GM19324 (cell line): ENCODE results near the gene RPTOR.

Experiments
- ATAC-seq: cut with Tn5 transposase; IDR thresholded peaks from one replicate; pipeline ENCODE4 v1.9.1; 2021; ENCODE audit warnings: mild to moderate bottlenecking, moderate library complexity; ENCODE audit not compliant: unreplicated experiment, low FRiP score

The RPTOR gene

DNA sequence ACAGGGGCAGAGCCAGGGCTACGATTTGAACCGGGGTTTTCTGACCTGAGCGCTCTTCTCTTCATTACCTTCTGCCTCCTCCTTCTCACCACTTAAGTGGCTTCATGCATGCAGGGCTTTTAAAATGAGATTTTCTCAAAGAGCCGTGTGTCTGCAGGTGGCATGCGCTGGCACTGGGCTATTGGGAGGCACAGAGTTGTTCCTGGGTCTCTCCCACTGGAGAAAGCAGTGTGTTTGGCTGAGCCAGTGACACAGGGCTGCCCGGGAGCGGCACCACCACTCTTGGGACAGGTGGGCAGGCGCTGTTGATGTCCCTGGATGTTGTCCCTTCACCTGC, 228.2 kb downstream of the RPTOR start:
- no peak for ATAC-seq

DNA sequence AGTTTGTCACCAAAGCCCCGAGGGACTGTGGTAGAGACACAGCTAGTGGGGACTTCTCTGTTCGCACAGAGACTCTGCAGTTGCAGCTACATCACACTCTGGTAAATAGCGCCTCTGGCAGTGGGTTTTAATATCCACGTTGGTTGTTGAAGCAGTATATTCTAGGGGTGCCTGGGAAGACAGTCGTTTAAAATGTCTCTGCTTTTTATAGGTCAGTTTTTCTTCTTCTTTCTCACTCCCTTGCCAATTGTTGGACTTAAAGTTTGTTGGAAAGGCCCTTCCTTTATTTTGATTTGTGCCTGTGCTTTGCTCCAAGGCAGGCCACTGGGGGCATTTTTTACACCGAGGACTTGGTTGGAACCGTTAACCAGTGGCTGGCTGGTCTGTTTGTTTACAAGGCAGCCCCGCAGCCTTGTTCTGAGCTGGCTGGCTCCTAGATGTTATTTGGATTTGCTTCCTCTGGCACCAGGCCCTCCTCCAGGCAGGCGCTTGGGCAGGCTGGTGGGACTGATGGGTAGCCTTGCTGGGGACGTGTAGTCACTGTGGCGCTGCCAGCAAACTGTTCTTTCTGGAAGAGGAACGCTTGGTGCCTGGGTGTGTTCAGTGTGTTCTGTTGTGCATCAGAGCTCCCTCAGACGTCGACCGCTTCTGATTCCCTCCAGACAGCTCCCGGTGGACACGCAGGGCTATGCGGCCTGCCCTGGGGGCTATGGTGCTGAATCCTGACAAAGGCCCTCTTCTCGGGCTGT, 228.8 kb downstream of the RPTOR start:
- ATAC-seq, result no peak

DNA sequence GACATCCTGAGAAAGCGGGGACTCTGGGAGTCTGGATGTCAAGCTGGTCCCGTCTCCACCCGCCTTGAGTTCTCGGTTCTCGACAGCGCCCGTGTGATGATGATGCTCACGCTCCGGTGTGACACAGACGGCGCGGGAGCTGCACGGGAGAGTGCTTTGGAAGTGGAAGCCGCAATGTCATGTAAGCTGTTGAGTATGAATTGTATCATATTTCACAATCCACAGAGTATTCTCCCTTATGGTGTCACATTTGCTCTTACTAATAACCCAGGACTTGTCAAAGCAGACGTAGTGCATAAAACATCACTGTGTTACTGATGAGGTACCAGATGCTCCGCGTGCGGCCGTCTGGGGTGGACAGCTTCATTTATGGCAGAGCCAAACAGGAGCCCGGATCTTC, 229.5 kb downstream of the RPTOR start:
- no peak for ATAC-seq

DNA sequence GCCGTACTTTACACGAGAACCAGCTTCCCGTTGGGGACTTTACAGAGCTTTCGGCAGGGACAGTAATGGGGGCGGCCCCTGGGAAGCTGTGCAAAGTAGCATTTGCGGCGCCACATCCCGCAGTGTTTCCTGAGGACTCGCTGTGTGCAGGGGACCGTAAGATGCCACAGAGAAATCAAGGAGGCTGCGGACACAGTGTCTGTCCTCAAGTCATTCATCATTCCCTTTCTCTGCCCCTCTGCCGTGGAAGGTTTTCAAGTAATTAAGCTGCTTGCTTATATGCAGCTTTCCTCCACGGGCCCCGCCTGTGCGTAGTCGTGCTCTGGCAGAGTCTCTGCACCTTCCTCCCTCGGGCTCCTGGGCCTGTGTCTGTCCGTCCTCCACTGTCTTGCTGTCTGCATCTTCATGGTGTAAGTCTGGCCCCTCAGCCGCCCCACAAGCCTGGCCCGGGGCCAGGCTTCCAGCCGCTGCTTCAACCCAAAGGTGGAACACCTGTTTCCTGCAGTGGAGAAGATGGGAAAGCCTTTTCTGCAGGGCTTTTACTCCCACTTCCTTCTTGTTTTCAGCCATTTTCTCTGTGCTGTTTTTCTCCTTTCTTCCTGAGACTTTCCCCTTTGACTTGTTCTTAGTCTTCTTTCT, 230.1 kb downstream of the RPTOR start:
- ATAC-seq, result no peak

DNA sequence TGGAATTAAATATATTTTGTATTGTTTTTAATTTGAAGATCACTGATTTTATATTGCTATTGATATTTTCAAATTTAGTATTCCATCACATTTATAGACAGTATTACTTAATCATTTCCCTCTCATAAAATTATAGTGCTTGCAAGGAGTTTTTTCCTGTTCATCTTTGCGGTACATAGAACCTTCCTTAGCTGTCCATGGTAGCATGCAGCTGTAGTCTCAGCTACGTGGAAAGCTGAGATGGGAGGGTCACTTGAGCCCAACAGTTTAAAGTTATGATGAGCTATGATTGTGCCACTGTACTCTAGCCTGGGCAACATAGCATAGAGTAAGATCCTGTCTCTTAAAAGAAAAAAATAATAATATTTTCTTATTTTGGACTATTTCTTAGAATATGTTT, 231.2 kb downstream of the RPTOR start:
- ATAC-seq, result no peak

DNA sequence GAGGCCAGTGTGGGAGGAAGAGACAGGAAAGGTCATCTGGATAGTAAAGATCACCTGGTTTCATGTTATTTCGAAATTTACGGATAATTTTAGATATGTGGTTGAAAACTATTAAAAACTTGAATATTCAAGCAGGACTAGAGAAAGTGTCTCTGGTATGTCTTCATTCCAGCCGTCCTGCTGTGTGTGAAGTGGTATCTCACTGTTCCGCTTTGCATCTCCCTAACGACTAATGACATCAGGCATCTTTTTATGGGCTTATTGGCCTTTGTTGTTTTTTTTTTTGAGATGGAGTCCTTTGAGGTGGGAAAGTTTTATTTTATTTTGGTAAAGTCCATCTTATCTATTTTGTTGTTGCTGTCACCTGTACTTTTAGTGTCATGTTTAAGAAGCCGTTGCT, 232.6 kb downstream of the RPTOR start:
- ATAC-seq, result no peak

DNA sequence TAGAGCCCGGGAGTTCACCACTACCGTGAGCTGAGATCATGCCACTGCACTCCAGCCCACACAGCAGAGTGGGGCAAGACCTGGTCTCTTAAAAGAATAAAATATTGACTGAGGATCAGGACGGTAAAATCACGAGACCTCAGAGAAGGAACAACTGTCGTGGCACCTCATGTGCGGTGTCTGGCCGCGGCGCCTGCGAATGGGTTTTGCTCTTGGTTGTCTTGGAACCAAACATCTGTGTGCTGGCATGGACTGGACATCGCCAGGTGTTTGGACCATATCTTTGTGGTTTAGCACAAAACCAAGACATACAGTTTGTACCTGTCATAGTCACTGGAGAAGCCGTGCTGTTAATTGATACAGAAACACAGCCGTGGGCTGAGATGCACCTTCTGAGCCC, 234.1 kb downstream of the RPTOR start:
- no peak for ATAC-seq

DNA sequence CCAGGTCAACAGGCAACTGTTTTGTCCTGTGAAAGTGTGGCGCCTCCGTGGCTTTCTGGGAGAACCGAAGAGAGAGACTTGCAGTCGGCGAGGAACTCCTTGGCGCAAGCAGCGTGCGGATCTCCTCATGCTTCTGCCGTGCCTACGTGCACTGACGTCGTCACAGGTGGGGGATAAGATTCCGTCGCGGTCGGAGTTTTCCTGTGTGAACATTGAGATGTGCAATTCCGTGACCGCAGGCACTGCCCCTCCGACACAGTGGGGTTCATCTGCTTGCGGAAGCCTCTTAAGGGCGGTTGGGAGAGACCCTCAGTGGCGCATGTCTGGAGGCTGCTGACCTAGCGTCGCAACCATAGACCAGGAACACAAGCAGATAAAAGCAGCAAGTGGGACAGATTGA, 234.7 kb downstream of the RPTOR start:
- ATAC-seq, result no peak

DNA sequence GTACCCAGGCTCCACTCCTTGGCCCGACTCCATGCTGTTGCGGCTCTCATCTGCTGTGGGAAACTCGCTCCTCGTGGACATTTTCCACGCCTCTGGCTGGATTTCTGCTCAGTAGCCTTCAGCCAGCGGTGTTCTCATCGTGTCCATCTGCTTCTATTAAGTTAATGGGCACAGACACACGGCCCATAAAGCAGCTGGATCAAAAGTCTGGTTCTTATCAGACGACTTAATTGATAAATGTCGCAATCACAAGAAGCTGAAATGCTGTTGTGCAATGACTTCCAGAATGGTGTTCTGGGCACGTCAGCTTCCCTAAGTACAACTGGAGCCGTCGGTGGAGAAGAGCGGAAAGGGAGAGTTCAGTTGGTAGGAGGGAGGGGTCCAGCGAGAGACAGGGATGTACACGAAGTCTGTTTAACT, 235.3 kb downstream of the RPTOR start:
- ATAC-seq, result no peak

DNA sequence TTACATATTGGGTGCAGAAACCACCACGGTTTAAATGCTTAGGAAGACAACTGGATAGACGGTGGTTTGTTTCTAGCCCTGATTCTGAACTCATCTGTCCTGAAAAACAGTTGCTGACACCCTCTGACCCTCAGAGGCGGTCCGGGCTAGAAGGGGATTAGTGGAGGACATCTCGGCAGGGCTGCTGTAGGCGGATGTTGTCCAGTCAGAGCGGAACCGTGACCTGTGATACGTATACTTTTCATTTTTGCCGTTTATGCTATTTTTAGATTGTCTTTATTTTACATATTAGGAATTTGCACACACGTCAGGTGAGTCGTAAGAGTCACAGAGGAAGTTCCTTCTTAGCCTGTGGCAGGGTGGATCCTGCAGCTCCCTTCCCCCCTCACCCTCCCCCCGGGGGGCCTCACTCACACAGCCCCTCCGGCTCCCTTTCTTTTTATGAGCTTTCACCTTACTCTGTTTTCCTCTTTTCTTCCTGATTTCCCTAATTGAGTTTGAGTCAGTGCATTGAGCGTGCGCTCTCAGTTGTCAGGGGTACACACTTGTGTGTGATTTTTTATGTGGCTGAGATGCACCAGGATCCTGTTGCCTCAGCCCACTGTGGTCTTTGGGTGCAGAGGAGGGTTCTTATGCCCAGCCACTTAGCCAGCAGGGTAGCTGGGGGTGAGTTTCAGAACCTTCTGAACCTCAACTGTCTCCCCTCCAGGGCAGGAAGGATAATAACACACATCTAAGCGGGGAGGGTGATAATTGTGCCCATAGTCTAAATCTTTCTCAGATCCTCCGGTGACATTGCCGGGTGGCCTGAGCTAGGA, 236.0 kb downstream of the RPTOR start:
- ATAC-seq, result no peak

DNA sequence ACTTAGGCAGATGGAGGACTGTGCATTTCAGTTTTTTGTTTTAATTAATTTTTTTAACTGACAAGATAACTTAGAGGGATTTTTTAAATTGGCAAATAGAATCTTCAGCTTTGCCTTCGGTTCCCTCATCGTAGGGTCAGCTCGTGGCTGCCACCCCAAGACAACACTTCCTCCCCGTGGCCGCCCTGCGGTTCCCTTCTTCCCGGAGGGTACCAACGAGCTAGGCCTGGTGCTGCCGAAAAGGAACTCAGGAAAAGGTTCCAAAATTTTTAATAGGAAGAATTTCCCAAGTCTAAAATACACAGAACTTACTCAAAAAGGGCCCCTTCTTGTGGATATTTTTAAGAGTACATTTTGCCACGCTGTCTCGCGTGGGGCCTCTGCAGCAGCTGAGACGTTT, 236.6 kb downstream of the RPTOR start:
- ATAC-seq, result no peak

DNA sequence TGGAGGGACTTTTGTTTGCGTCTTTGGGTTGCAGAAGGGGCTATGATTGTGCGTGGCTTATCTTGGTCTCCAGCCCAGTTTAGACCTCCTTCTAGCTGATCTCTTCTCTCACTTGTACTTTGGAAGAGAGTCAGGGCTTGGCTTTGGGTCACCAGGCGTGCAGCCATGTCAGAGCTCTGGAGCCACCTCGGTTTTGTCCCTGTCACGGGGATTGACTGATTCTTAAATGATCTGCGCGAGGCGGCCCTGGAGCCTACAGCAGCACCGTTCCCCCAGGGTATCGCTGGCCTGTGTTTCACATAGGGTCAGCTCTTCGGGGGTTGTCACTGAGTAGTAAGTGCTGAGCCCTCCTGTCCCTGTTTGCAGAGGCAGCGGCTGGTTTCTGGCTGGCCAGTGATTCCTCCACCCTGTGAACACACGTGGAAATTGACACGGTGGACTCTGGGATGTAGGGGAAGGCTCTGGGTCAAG, 237.2 kb downstream of the RPTOR start:
- ATAC-seq, result no peak

DNA sequence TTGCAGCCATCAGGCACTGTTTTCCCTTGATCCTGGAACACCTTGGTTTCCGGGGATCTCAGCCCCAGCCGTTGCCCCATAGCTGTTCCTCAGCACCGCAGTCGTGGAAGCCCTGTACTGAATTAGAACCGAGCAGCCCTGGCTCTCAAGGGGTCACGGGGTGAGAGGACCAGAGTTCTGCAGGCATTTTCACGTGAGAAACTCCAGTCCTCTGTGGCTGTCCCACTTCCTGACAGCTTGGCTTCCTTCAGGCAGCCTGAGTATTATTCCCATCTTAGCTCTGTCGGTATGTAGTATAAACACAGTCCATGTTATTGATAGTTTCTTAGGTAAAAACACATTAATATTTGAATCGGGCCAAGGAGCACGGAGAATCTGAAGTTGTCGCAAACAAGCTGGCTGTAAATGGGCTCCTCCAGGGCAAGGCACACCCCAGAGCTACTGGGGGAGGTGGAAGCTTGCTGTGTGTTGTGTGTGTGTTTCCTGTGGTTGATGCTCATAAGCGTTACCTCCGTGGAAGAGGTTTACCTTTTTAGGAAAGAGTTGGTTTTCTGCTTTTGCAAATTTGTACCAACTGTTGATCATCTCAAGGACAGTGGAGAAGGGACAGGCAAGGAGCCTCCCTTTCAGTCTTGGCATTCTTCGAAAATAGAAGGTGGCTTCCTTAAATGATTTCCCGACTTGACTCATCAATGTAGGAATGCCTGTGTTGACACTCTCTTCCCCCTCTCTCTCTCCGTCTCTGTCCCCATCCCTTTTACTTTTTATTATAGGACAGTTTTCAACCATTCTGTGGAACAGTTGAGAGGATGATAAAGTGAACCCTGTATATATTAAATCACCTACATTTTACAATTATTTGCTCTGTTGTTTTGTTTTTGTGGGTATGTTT, 238.1 kb downstream of the RPTOR start:
- ATAC-seq, result no peak

DNA sequence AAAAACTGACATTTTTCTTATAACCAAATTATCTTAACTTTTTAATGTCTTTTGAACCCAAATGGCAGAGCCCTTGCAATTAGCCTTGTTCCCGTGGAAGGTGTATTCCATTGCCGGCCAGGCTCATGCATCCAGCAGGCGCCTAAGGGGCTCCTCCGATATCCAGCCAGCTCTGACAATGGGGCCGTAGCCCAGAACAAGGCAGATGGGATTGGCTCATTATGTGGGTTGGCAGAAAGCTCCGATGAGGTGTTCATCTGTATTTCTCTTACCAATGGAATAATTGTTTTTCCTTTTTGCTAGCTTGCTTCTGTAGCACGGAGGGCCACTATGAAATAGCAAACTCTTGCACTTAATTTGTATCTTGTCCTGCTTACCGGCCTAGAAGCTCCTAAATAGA, 238.8 kb downstream of the RPTOR start:
- no peak for ATAC-seq

DNA sequence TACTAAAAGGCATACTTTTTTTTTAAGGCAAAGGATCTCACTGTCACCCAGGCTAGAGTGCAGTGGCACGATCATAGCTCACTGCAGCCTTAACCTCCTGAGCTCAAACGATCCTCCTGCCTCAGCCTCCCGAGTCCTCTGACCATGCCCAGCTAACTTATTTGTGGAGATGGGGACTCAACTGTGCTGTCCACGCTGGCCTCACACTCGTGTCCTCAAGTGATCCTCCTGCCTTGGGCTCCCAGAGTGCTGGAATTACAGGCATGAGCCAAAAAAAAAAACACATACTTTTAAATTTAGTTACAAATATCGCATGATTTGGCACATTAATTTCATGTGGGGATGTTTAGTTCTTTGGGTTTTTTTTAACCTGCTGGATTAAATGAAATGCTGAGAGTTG, 239.3 kb downstream of the RPTOR start:
- no peak for ATAC-seq

DNA sequence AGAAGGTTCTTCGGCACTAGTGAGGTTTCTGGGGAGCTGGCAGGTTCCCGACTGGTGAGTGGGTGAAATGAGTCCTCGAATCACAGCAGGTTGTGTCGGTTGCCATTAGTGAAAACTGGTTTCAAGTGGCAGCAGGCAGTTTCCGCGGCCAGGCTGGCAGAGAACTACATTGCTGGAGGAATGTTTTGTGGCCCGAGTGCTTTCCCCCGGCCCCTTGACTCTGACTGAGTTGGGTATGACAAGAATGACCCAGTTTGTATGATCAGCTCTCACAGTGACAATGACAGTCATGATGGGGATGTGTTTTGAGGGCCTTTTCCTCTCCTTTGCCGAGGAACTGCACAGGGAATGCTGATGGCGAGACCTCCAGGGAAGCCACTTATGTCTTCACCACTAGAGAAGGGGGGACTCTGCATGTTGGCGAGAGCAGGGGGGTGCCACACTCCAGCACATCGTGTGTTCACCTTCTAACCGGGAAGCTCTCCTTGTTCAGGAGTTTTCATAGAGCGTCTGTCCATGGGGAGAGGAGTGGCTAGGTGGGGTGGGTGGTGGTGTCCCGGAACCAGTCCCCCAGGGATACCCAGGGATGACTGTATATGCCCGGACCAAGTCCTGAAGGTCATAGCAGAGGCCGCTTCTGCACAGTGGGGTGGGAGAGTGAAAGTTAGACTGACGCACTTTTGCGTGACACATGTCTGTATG, 241.0 kb downstream of the RPTOR start:
- ATAC-seq, result no peak

DNA sequence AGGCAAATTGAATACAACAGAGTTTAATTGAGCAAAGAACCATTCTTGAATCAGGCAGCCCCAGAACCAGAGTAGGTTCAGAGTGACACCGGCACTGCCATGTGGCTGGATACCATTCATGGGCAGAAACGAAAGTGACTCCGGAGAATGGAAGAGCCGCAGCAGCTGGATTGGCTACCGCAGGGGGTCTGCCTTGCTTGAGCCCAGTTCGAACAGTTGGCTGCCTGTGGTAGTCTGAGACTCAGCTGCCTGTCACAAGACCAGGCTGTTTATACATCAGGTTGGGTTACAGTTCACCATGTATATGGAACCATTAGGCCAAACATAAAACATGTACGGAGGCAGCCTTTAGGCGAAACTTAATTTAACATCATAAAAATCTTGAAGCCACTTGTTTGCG, 241.8 kb downstream of the RPTOR start:
- no peak for ATAC-seq

DNA sequence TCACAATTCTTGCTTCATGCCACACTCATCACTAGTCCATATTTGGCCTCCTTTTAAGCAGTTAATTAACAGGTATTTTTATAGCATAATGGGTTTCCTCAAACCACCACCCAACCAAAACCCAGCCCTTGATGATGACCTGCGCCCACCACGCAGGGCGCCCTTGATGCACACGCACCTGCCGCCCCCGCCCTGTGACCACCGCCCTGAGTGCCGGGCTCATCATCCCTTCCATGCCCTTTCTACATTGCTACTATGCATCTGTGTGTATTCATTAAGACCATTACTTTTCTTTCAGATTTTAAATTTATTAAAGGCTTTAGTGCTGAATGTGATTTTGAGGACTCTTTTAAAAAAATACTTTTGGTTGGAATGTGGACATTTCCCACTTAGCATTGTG, 242.2 kb downstream of the RPTOR start:
- ATAC-seq, result no peak

DNA sequence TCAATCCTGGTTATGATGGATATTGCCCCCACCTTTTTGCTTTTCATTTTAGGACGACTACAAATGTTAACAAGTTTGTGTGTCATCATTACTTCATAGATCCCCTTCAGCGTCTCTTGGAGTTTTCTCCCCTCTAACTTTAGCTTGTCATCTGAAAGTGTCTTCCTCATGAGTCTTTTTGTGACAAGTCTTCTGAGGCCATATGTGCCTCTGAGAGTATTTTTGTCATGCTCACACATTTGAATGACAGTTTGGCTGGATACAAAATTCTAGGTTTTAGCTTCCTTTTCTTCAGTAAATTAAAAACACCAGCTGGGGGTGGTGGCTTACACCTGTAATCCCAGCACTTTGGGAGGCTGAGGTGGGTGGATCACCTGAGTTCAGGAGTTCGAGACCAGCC, 243.2 kb downstream of the RPTOR start:
- no peak for ATAC-seq

DNA sequence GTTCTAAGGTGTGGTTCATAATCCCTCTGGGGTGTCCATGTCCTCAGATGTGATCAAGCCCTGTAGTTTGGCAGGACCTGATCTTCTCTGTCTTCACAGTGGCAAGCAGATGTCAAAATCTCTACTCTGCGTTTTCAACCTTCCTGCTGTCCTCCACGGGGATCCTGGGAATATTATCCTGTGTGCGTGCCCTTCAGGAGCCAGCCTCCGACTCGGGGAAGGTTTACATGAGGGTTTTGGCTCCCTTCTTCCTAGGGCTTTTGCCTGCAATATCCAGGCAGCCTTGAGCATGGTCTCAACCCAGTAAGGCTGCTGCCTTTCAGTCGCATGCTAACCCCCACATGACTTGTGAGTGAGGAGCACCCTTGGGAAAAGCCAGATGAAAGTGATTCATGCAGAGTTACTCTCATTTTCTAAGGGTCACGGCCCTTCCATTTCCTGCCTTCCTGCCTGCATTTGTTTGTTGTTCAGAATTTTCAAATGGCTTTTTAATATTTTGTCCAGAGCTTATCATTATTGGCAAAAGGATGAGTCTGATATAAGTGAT, 244.8 kb downstream of the RPTOR start:
- ATAC-seq, result no peak
